Transverse colon (tissue), 4 donors: Measurements from ENCODE around the gene TNFRSF19. TPM values are rescaled to one million over a fixed set of nuclear protein-coding genes. Genes with fewer than 3 reads are reported as not detected.

Experiments used
- DNase-seq: peaks from one replicate; pipeline ENCODE4 v3.0.0-alpha.2; 2019
- H3K27ac ChIP-seq, 4 donors: fragments of 200-600 bp; sonication (generic); 2 replicates each; pipeline ENCODE4 v1.5.1; 2016 to 2018; ENCODE audit warnings: inconsistent platforms in 4 of 4
- H3K27me3 ChIP-seq: fragments of 200-600 bp; sonication (generic); 2 replicates; pipeline ENCODE4 v1.5.1; 2017; ENCODE audit warnings: inconsistent platforms
- H3K36me3 ChIP-seq, 4 donors: fragments of 200-600 bp; sonication (generic); 2 replicates each; pipeline ENCODE4 v1.5.1; 2017 to 2019; ENCODE audit warnings: inconsistent platforms in 4 of 4
- H3K4me1 ChIP-seq, 4 donors: fragments of 200-600 bp; sonication (generic); 2 replicates each; pipeline ENCODE4 v1.5.1; 2017 to 2020; ENCODE audit warnings: inconsistent platforms in 4 of 4
- H3K4me3 ChIP-seq, 4 donors: fragments of 200-600 bp; sonication (generic); 1 replicate in 1 of 4; 2 replicates in 3 of 4; pipeline versions ENCODE4 v1.5.1 to v1.6.1; 2017 to 2019; ENCODE audit warnings: inconsistent platforms in 4 of 4
- H3K9me3 ChIP-seq, 2 donors: fragments of 200-600 bp; sonication (generic); 2 replicates each; pipeline ENCODE4 v1.5.1; 2017 to 2019; ENCODE audit warnings: inconsistent platforms in 2 of 2
- CTCF ChIP-seq, 5 experiments: fragments of 200-600 bp in 3 of 5; fragments of 450-650 bp in 2 of 5; sonication (generic) in 3 of 5; IDR thresholded peaks; 1 replicate in 2 of 5; 2 replicates in 3 of 5; pipeline ENCODE4 v1.5.1; 2016 to 2017; ENCODE audit warnings: antibody characterized with exemption in 5 of 5, inconsistent platforms in 3 of 5, mild to moderate bottlenecking in 2 of 5, moderate library complexity in 1 of 5
- EP300 ChIP-seq: sonication (generic); formaldehyde crosslinking; IDR thresholded peaks from one replicate; pipeline ENCODE4 v1.6.1; 2017; ENCODE audit warnings: antibody characterized with exemption, low read depth
- POLR2A ChIP-seq: fragments of 450-650 bp; IDR thresholded peaks from one replicate; pipeline ENCODE4 v1.6.1; 2016; ENCODE audit warnings: antibody characterized with exemption, mild to moderate bottlenecking, moderate library complexity
- POLR2AphosphoS5 ChIP-seq, 3 donors: sonication (generic); formaldehyde crosslinking; IDR thresholded peaks; one replicate each; pipeline ENCODE4 v1.6.1; 2016; ENCODE audit warnings: antibody characterized with exemption in 3 of 3
- WGBS, 2 donors: methylation state at CpG; one replicate each; pipeline ENCODE4 v1.1.5; 2018; ENCODE audit warnings: low coverage in 1 of 2; 5-methylcytosine and 5-hydroxymethylcytosine counted together
- in situ Hi-C, 4 donors: fragments of 200-750 bp; cut with MboI; loops; one replicate each; pipeline versions ENCODE4 v1.15.0 to v1.15.1; 2017; ENCODE audit warnings: low sequenced_read_pairs in 3 of 4, low pct_ligation_motif_present in 1 of 4, low pct_unique_long_range_greater_than_20kb in 1 of 4
- intact Hi-C: fragments of 100-400 bp; cut with DNase I; formaldehyde crosslinking; loops from one replicate; pipeline ENCODE4 v1.15.1; 2023; ENCODE audit warnings: low total_unique reads
- total RNA-seq, 4 donors: library from RNA; depleted of rRNA; stranded (reverse); fragments of >200 nt; gene quantifications; one replicate each; pipeline ENCODE4 v1.1.0, GENCODE V29; 2016

The TNFRSF19 gene
- total RNA-seq, 4 donors from 2014 or later: 0.80 to 1.3 (median 0.96) TPM; not detected in 1

- in situ Hi-C loops (no loop called here), intact Hi-C loops (no loop called here)
- Histone ChIP-seq H3K27me3 (peaks cover 17% of the 10 kb centered on the region), H3K36me3 (no peaks in the 10 kb centered on the region), H3K4me1 (no peaks in the 10 kb centered on the region), H3K9me3 (no peaks in the 10 kb centered on the region), H3K27ac (no peak overlapping the region), H3K4me3 (no peak overlapping the region)
- TF ChIP-seq POLR2A (no peak), CTCF (IDR thresholded peaks at IDR 0.05) (no peak), POLR2AphosphoS5 (IDR thresholded peaks at IDR 0.05) (no peak), EP300 (no peak)
- WGBS, 2 donors: 73 to 75% methylated on average over 3 to 4 of the region's 4 CpGs
- no peak for DNase-seq
These were observed 25.5 kb upstream of the TNFRSF19 start for GRCh38 chr13:23544668-23545067.

- Histone ChIP-seq H3K9me3 (no peaks in the 10 kb centered on the region), H3K4me3 (peak overlapping the region; percentile 5 to 35 (median 24)), H3K4me1 (no peaks in the 10 kb centered on the region), H3K36me3 (no peaks in the 10 kb centered on the region), H3K27me3 (peaks cover 17% of the 10 kb centered on the region), H3K27ac (peak overlapping the region in 3 of 4 donors; percentile 26 to 53 (median 52))
- intact Hi-C loops: no loop called here
- 37 to 53% methylated on average over 5 to 31 of the region's 31 CpGs for WGBS, 2 donors
- in situ Hi-C loops: no loop called here
- TF ChIP-seq POLR2A (no peak), CTCF (IDR thresholded peaks at IDR 0.05) (no peak), POLR2AphosphoS5 (IDR thresholded peaks at IDR 0.05) (peak in 1 of 3 donors; percentile 4), EP300 (no peak)
- DNase-seq: peak; percentile 9
These were observed 23.1 kb upstream of the TNFRSF19 start for GRCh38 chr13:23547000-23547590.

- intact Hi-C loops (no loop called here), in situ Hi-C loops (no loop called here)
- no peak overlapping the region for H3K4me3 ChIP-seq
- no peak for DNase-seq
- TF ChIP-seq POLR2A (no peak), CTCF (IDR thresholded peaks at IDR 0.05) (no peak), POLR2AphosphoS5 (IDR thresholded peaks at IDR 0.05) (no peak), EP300 (no peak)
- no peak overlapping the region for H3K27ac ChIP-seq
- H3K4me1 ChIP-seq: no peaks in the 10 kb centered on the region
- no peaks in the 10 kb centered on the region for H3K9me3 ChIP-seq
- no peaks in the 10 kb centered on the region for H3K36me3 ChIP-seq
- H3K27me3 ChIP-seq: peaks cover 17% of the 10 kb centered on the region
These were observed 20.5 kb upstream of the TNFRSF19 start for GRCh38 chr13:23549724-23550123.

- Histone ChIP-seq H3K4me1 (no peaks in the 10 kb centered on the region), H3K36me3 (no peaks in the 10 kb centered on the region), H3K4me3 (no peak overlapping the region), H3K27me3 (peaks cover 17% of the 10 kb centered on the region), H3K9me3 (no peaks in the 10 kb centered on the region), H3K27ac (no peak overlapping the region)
- 91 to 93% methylated on average over 1 of the region's 1 CpG for WGBS, 2 donors
- no peak for TF ChIP-seq CTCF (IDR thresholded peaks at IDR 0.05)
- no peak for TF ChIP-seq EP300
- TF ChIP-seq POLR2A: no peak
- no peak for TF ChIP-seq POLR2AphosphoS5 (IDR thresholded peaks at IDR 0.05)
- in situ Hi-C loops (no loop called here), intact Hi-C loops (no loop called here)
- DNase-seq: no peak
These were observed 20.0 kb upstream of the TNFRSF19 start for GRCh38 chr13:23550163-23550562.
